ENCODE data around the gene CDHR2.
A peak's percentile ranks its signal among the peaks of the same experiment; 100 is the strongest.
"Not testable (repeated sequence)": the region's sequence is repeated elsewhere in the genome, so short reads cannot be mapped to it uniquely, and the experiment has no call there.

Gene CDHR2

DNA sequence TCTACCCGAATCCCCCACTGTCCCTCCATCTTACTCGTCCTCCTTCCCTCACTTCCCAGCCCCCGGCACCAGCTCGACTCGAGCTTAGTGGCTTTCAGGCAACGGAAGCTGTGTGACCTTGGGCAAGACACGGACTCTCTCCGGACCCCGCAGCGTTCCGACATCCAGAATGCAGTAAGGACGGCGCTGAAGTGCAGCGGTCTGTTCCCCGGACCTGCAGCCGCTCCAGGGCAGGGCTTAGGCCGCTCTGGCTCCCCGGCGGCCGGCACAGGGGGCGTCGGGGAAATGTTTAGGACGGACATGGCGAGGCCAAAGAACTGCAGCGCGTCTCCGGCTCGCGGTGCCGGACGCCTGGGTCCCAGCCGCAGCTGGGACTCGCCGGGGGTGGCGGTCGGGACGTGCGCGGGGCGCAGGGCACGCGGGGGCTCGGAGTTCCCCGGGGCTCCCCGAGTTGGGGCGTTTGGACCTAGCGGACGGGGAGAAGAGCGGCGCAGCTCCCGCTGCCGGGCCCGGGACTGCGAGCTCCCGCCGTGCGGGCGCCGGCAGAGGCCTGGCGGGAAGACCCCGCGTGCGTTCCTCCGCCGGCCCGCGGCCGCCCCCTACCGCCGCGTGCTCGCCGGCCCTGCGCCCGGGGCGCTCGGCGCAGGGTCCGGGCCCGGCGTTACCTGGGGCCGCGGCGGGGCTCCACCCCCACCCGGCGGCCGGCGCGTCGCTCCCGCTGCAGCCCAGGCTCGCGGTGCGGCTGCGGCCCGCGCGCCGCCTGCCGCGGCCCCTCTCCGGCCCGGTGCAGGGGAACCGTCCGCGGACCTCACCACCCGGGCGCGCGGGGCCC, 6.3 kb upstream of the CDHR2 start:
- DNase-seq: peak in 2 of 5 donors; percentile 35 to 51

DNA sequence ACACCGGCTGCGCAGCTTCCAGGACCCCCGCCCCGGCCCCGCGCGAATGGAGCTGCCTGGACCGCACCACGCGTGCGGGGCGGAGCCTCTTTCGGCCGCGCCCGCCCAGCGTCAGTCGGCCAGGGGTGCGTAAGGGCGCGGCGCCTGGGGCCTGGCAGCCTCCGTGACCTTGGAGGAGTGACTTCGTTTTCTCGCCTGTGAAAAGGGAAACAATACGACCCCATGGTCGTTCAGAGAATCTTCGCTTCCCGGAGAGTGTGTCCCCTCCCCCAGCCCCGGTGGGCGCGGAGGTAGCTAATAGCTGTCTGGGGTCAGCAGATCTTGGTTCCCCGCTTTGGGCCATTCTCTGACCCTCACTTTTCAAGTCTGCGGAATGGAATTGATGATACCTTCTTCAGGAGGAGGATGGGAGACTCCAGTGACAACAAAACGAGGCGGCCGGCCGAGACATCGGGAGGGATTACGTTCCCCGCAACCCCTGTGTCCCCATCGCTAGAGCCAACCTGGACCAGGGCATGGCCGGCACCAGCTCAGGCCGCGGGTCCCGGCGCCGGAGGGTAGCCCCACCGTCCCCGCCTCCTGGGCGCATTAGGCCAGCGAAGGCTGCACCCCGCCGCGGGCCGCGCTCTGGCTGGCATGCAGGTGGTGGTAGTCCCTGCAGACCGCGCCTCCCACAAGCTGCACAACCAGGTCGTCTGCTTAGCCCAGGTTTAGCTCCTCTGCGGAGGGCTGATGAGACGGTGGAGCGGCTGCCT, 5.5 kb upstream of the CDHR2 start:
- DNase-seq: peak; percentile 53 to 85 (median 62)

GRCh38 chr5:176545388-176545736, 3.8 kb upstream of the CDHR2 start:
- no peak for DNase-seq

DNA sequence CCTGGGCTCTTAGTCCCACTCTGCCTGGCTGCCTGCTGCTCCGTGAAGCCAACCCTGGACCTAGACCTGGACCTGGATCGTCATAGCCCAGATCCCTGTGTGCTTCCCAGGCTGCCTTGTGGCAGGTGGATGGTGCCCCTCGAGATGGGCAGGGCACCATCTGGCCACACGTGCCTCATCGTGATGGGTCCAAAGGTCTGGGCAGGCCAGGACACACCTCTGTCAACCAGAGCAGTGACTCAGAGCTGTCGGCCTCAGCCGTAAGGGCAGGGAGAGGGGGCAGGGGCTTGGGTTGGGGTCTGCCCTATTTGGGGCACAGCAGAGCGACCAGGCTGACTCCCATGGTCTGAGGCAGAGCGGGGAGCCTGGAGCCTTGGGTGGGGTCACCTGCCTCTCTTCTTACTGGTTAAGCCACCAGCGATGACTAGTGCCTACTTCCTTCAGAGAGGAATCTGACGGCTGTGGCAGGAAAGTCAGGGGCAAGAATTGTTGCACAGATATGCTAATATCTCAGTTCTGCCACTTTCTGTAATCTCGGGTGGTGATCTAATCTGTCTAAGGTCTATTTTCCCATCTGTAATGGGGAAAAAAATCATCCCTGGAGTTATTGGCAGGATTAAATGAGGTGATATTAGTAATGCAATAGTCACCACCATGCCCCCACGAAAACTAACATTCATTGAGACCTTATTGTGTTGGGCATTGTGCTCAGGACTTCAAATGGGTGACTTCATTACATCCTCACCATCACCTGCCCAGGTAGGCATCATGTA, 3.2 kb upstream of the CDHR2 start:
- no peak for DNase-seq

- peak in 1 of 5 donors; percentile 27 for DNase-seq
These were observed 1.3 kb upstream of the CDHR2 start for GRCh38 chr5:176547802-176548201.

DNA sequence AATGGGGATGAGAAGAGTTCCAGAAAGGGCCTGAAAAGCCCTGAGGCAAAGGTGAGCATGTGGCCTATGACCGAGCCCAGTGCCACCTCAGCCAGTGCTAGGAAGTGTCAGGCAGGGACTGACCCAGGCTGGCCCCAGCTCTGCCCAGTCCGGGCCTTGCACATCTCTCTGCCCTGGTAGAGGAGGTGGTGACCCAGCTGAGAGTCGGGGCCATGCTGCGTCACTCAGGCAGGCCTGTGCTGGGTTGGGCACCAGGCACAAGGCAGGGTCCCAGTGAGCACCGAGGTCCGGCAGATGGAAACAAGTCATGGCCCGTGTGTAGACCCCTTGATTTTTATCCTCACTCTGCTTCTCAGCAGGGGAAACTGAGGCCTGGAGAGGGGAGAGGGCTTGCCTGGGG, 729 bp downstream of the CDHR2 start:
- DNase-seq: no peak

DNA sequence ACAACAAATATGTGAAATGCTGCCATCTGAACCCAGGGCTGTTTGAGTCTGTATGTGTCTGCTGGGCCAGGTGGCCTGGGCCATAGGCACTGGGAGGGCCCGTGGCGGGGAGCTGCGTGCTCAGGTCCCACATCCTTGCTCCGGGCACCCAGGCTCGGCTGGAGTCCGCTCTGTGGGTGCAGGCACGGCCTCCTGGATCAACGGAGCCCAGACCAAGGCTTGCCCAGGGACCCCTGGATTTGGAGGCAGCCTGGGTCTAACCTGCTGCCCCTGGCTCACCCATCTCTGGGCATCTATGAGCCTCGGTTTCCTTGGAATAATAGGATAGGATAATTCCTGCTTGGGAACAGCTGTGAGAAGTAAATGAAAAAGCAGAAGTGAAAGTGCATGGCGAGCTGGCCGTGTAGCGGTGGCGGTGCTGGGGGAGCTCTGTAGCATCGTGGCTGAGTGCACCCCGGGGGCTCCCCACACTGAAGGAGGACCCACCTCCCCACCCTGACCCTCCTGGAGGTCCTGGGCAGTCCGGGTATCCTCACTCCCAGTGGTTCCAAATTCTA, 1.2 kb downstream of the CDHR2 start:
- DNase-seq: no peak

GRCh38 chr5:176550937-176551336, 1.8 kb downstream of the CDHR2 start:
- not testable (repeated sequence) for DNase-seq

DNA sequence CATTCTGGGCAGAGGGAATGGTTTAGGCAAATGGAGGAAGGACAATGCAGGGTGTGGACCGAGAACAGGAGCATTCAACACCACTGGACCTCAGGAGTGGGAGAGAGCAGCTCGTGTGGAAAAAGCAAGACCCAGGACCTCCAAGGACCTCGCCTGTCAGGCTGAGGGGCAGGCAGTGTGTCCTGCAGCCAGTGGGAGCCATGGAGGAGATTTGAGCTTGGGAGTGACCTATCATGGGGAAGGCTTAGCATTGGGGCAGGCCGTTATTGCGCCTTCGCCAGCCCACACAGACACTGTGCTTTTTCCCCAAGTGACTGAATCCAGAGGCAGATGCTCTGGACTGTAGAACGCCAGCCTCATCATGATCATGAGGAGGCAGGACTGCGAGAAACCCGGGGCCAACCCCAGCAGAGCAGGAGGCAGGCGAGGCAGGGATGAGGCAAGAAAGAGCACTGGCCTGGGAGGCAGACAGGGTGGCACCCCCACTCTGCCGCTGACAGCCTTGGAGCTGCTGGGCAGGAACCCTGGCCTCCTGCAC, 3.3 kb downstream of the CDHR2 start:
- no peak for DNase-seq

- no peak for DNase-seq
These were observed 4.3 kb downstream of the CDHR2 start for GRCh38 chr5:176553260-176554085.

- no peak for DNase-seq
These were observed 8.7 kb downstream of the CDHR2 start for GRCh38 chr5:176557846-176558245.

DNA sequence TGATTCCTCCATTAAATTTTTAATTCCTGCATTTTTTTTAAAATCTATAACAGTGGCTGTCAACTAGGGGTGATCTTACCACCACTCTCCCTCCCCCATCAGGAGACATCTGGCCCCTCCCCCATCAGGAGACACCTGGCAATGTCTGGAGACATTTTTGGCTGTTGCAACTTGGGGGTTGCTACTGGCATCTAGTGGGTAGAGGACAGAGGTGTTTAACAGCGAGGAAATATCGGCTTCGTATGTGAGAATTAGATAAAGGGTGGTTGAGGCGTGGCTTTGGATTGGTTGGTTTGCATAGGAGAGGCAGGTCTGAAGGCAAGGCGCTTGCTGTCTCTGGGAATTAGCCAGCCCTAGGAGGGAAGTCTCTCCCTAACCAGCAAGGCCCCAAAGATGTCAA, 10.5 kb downstream of the CDHR2 start:
- DNase-seq: peak in 1 of 5 donors; percentile 34

GRCh38 chr5:176560364-176560763, 11.2 kb downstream of the CDHR2 start:
- no peak for DNase-seq

GRCh38 chr5:176561259-176561658, 12.1 kb downstream of the CDHR2 start:
- no peak for DNase-seq

DNA sequence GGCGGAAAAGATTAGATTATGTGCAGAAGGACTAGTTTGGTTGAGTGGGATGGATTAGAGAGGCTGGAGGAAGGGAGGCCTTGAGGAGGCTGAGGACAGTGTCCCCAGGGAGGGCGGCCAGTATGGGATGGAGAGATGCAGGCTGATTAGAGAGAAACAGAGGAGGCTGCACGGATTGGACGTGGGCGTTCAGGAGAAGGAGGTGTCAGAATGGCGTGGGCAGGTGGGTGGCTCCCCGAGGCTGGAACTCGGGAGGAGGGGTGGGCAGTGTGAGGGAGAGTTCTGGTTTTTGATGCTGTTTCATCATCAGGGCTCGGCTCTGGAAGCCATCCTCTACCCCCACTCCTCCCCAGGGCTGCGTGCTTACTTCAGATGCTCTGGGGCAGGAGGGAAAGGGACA, 13.0 kb downstream of the CDHR2 start:
- DNase-seq: no peak

DNA sequence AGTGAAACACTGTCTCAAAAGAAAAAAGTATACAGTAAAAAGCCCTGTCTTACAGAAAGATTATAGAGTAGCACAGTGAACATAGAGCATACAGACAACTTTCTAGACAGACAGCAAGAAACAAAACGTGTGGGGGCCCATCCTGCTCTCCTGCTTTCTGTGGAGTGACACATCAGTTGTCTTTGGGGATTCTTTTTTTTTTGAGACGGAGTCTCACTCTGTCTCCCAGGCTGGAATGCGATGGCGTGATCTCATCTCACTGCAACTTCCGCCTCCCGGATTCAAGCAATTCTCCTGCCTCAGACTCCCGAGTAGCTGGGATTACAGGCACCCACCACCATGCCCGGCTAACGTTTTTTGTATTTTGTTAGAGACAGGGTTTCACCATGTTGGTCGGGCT, 14.9 kb downstream of the CDHR2 start:
- DNase-seq: no peak

- DNase-seq: no peak
These were observed 16.7 kb downstream of the CDHR2 start for GRCh38 chr5:176565760-176566288.

- DNase-seq: no peak
These were observed 19.5 kb downstream of the CDHR2 start for GRCh38 chr5:176568657-176569056.

- DNase-seq: no peak
These were observed 20.9 kb downstream of the CDHR2 start for GRCh38 chr5:176570044-176570443.

DNA sequence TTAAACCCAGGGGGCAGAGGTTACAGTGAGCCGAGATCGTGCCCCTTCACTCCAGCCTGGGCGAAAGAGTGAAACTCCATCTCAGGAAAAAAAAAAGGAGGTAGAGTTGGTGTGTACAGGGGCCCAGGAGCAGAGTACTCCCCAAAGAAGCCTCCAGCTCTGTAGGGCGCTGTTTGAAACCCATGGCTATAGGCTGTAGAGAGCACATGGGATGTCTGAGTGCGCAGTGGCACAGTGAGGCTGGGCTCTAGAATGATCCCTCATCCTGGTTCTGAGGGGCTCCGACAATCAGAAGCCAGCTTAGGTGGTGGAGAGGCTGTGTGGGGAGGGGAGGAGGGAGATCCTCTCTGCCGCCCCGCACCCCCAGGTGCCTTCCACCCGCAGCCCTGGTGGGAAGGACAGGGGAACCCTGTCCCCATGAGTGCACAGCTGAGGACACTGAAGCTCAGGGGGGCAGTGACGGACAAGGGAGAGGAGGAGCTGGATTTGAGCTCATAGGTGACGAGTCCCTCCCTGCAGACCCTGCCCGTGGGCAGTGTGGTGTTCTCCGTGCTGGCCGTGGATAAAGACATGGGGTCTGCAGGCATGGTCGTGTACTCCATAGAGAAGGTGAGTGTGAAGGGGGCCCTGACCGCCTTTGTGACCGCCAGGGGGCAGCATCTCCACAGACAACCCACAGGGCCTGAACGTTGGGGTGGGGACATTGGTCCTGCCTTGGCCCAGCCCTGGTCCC, 24.6 kb downstream of the CDHR2 start:
- DNase-seq: peak; percentile 46 to 75 (median 58)

DNA sequence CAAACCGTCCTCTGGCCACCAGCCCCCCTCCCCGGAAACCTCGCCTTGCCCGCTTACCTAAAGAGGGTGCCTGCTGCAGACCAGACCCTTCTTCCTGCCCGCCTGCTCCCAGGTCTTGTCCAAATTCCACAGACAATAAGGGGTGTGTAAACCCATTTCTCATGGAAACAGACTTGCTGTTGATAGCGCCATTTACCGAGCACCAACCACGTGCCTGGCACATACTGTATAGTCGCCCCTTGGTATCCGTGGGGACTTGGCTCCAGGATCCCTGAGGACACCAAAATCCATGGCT, 25.1 kb downstream of the CDHR2 start:
- DNase-seq: no peak

All from T-helper 1 cell (primary cell).